SH-SY5Y (cell line): Measurements from ENCODE around the gene PRKD1.

Experiments
- GATA2 ChIP-seq: IDR thresholded peaks from 2 replicates; pipeline ENCODE4 v1.6.1; 2011; ENCODE audit warnings: mild to moderate bottlenecking, low read depth, low read length
- GATA3 ChIP-seq: IDR thresholded peaks from 2 replicates; pipeline ENCODE4 v1.6.1; 2011; ENCODE audit warnings: low read depth, mild to moderate bottlenecking, low read length, moderate library complexity

DNA sequence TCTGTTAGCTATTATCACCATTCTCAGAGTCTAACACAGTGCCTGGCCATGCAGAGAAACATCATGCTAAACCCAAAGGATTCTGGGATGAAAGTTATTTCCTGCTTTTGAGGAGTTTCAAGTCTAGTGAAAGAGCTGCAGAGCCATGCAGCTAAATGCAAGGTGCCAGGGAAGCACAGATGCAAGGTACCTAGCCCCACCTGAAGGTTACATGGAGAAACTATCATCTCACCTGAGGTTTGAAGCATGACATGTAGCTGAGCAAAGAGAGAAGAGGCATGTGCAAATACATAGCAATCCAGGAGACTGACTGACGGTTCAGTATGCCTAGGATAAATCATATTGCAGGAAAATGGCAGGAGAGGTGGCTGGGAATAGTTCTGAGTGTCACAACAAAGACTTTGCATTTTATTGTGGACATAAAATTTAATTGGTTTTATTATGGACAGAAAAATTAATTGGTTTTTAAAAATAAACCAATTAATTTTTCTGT is 170.4 kb downstream of the PRKD1 start:
- no peak for TF ChIP-seq GATA2
- no peak for TF ChIP-seq GATA3
